GM19023 (cell line): ENCODE measurements around the gene DSCAM.
"Not testable (repeated sequence)": the region's sequence is repeated elsewhere in the genome, so short reads cannot be mapped to it uniquely, and the experiment has no call there.

Source experiments
- ATAC-seq: cut with Tn5 transposase; IDR thresholded peaks from one replicate; pipeline ENCODE4 v1.9.1; 2021; ENCODE audit warnings: mild to moderate bottlenecking, moderate library complexity; ENCODE audit not compliant: unreplicated experiment

The DSCAM gene

GRCh38 chr21:40269239-40269638, 577.7 kb downstream of the DSCAM start:
- ATAC-seq, result no peak

- ATAC-seq, result not testable (repeated sequence)
These were observed 588.5 kb downstream of the DSCAM start for GRCh38 chr21:40258456-40258855.

- ATAC-seq, result no peak
These were observed 589.6 kb downstream of the DSCAM start for GRCh38 chr21:40257342-40257741.

- ATAC-seq, result no peak
These were observed 591.2 kb downstream of the DSCAM start for GRCh38 chr21:40255518-40256444.

- ATAC-seq, result no peak
These were observed 592.2 kb downstream of the DSCAM start for GRCh38 chr21:40254540-40255465.

GRCh38 chr21:40253112-40253511, 593.8 kb downstream of the DSCAM start:
- ATAC-seq, result no peak

- ATAC-seq, result no peak
These were observed 596.3 kb downstream of the DSCAM start for GRCh38 chr21:40250514-40251294.

GRCh38 chr21:40244981-40245380, 602.0 kb downstream of the DSCAM start:
- no peak for ATAC-seq

- ATAC-seq, result no peak
These were observed 603.3 kb downstream of the DSCAM start for GRCh38 chr21:40243685-40244084.

GRCh38 chr21:40242586-40243265, 604.2 kb downstream of the DSCAM start:
- ATAC-seq, result no peak

GRCh38 chr21:40235528-40235927, 611.4 kb downstream of the DSCAM start:
- ATAC-seq, result no peak

- ATAC-seq, result no peak
These were observed 615.0 kb downstream of the DSCAM start for GRCh38 chr21:40231979-40232378.

GRCh38 chr21:40227096-40227495, 619.9 kb downstream of the DSCAM start:
- ATAC-seq, result no peak

- no peak for ATAC-seq
These were observed 631.0 kb downstream of the DSCAM start for GRCh38 chr21:40215941-40216340.

GRCh38 chr21:40210251-40210650, 636.7 kb downstream of the DSCAM start:
- ATAC-seq, result no peak

GRCh38 chr21:40208948-40209345, 638.0 kb downstream of the DSCAM start:
- ATAC-seq, result no peak

- no peak for ATAC-seq
These were observed 638.6 kb downstream of the DSCAM start for GRCh38 chr21:40208206-40208947.

GRCh38 chr21:40200946-40201345, 646.0 kb downstream of the DSCAM start:
- ATAC-seq, result no peak

- ATAC-seq, result no peak
These were observed 646.8 kb downstream of the DSCAM start for GRCh38 chr21:40200126-40200525.
